ENCODE results near the gene ATP1A2.

Gene ATP1A2

DNA sequence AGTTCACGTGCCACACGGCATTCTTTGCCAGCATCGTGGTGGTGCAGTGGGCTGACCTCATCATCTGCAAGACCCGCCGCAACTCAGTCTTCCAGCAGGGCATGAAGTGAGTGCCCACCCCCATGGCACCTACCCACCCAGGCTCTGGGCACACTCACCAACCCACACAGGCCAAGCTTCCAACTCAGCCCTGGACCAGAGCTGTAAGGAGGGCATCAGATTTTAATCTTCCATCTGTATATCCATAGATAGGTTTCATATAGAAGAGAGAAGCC is 21.3 kb downstream of the ATP1A2 start:
- Histone ChIP-seq H3F3A (ENCODE audit: control insufficient read depth, insufficient read depth) (no peaks in the 10 kb centered on the region), H3K4me2 (ENCODE audit: low read length) (no peak overlapping the region), H3K9me3 (ENCODE audit: control insufficient read depth, insufficient read depth, low read length) (no peaks in the 10 kb centered on the region), H3K27ac (ENCODE audit: low read depth, low read length) (no peak overlapping the region), H3K27me3 (ENCODE audit: control insufficient read depth, low read length) (peaks cover 9% of the 10 kb centered on the region), H3K9me2 (replicated peaks; ENCODE audit: control insufficient read depth, low read length) (no peaks in the 10 kb centered on the region), H3K36me3 (ENCODE audit: control insufficient read depth, low read length) (no peaks in the 10 kb centered on the region), H3K79me2 (ENCODE audit: control insufficient read depth, low read length) (no peaks in the 10 kb centered on the region), H3K4me1 (ENCODE audit: control insufficient read depth, low read length) (no peaks in the 10 kb centered on the region), H3K4me3 (ENCODE audit: low read length) (no peak overlapping the region), H4K20me1 (ENCODE audit: control insufficient read depth, insufficient read depth, low read depth, low read length) (no peaks in the 10 kb centered on the region)
- no peak for TF ChIP-seq CTCF (IDR thresholded peaks at IDR 0.05; ENCODE audit: low read depth, low read length, poor library complexity, severe bottlenecking)
- TF ChIP-seq EZH2phosphoT487 (IDR thresholded peaks at IDR 0.05; ENCODE audit: borderline replicate concordance, low read length): no peak

DNA sequence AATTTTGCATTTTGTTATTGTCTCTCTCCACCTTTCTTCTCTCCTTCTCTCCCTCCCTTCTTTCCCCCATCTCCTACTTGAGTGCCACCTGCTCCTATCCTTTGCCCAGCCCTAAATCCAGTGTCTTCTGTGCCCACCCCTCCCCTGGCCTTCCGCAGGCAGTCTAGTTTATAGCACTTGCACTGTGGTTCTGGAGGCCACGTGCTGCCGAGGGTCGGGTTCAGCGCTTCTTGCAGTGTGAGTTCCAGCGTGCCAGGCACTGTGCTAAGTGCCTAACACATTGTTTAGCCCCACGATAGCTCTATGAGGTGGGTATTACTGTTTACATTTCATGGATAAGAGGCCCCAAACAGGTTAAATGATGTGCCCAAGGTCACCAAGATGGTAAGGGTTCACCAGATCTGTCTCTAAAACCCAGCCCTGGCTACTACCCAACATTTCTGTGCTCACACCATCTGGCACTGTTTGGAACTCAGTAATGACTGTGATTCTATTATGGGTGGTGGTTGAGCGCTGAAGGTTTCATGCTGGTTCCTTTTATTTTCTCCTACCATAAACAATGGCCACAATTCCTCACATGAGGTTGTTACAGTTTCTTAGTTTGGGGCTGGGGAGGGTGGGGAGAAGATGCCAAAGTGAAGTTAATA is 21.8 kb downstream of the ATP1A2 start:
- Histone ChIP-seq H3K4me3 (ENCODE audit: low read length) (no peak overlapping the region), H3K4me2 (ENCODE audit: low read length) (no peak overlapping the region), H3K36me3 (ENCODE audit: control insufficient read depth, low read length) (no peaks in the 10 kb centered on the region)

GRCh38 chr1:160139840-160140239 is 24.3 kb downstream of the ATP1A2 start:
- TF ChIP-seq EZH2phosphoT487 (IDR thresholded peaks at IDR 0.05; ENCODE audit: borderline replicate concordance, low read length): no peak
- TF ChIP-seq CTCF (IDR thresholded peaks at IDR 0.05; ENCODE audit: low read depth, low read length, poor library complexity, severe bottlenecking): no peak

More for the DNA sequence above, 21.8 kb downstream of the ATP1A2 start:
- Histone ChIP-seq H3F3A (ENCODE audit: control insufficient read depth, insufficient read depth) (no peaks in the 10 kb centered on the region), H3K27ac (ENCODE audit: low read depth, low read length) (no peak overlapping the region), H3K79me2 (ENCODE audit: control insufficient read depth, low read length) (no peaks in the 10 kb centered on the region), H3K9me2 (replicated peaks; ENCODE audit: control insufficient read depth, low read length) (no peaks in the 10 kb centered on the region), H3K9me3 (ENCODE audit: control insufficient read depth, insufficient read depth, low read length) (no peaks in the 10 kb centered on the region), H4K20me1 (ENCODE audit: control insufficient read depth, insufficient read depth, low read depth, low read length) (no peaks in the 10 kb centered on the region), H3K4me1 (ENCODE audit: control insufficient read depth, low read length) (no peaks in the 10 kb centered on the region), H3K27me3 (ENCODE audit: control insufficient read depth, low read length) (peaks cover 6% of the 10 kb centered on the region)
- TF ChIP-seq CTCF (IDR thresholded peaks at IDR 0.05; ENCODE audit: low read depth, low read length, poor library complexity, severe bottlenecking) (no peak), EZH2phosphoT487 (IDR thresholded peaks at IDR 0.05; ENCODE audit: borderline replicate concordance, low read length) (no peak)

More at GRCh38 chr1:160139840-160140239, 24.3 kb downstream of the ATP1A2 start:
- no peaks in the 10 kb centered on the region for H3K79me2 ChIP-seq (ENCODE audit: control insufficient read depth, low read length)
- peaks cover 5% of the 10 kb centered on the region for H3K27me3 ChIP-seq (ENCODE audit: control insufficient read depth, low read length)
- no peaks in the 10 kb centered on the region for H3K4me1 ChIP-seq (ENCODE audit: control insufficient read depth, low read length)
- no peaks in the 10 kb centered on the region for H3K9me3 ChIP-seq (ENCODE audit: control insufficient read depth, insufficient read depth, low read length)
- H3K9me2 ChIP-seq (replicated peaks; ENCODE audit: control insufficient read depth, low read length): no peaks in the 10 kb centered on the region
- no peak overlapping the region for H3K4me2 ChIP-seq (ENCODE audit: low read length)
- H3K36me3 ChIP-seq (ENCODE audit: control insufficient read depth, low read length): no peaks in the 10 kb centered on the region
- H3F3A ChIP-seq (ENCODE audit: control insufficient read depth, insufficient read depth): no peaks in the 10 kb centered on the region
- no peaks in the 10 kb centered on the region for H4K20me1 ChIP-seq (ENCODE audit: control insufficient read depth, insufficient read depth, low read depth, low read length)
- H3K27ac ChIP-seq (ENCODE audit: low read depth, low read length): no peak overlapping the region
- no peak overlapping the region for H3K4me3 ChIP-seq (ENCODE audit: low read length)
